HUDEP-2 (cell line): ENCODE results near the gene HABP2.

ENCODE experiments used
- DNase-seq, 76 experiments: peaks; one replicate each; lab custom pipeline; 2025; ENCODE audit not compliant: unreplicated experiment in 76 of 76; lab: John Stamatoyannopoulos, UW

The HABP2 gene

DNA sequence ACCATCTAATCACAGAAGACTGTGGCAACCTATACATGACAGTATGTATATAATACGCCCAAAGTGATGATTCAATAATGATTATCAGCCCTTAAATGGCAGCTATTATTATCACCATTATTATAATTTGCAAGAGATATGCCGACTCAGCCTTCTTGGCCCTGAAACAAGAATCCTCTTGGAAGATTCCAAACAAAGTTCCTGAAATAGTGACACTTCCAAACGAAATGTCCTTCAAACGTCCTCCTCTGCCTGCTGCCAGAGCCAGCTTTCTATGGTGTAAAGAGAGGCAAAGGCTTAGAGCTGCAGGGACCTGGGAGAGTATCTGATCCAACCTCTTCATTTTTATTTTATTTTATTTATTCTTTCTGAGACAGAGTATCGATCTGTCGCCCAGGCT is 75.0 kb downstream of the HABP2 start:
- no peak for DNase-seq

- DNase-seq, result no peak
Measured at GRCh38 chr10:113628607-113629153, 75.8 kb downstream of the HABP2 start.

DNA sequence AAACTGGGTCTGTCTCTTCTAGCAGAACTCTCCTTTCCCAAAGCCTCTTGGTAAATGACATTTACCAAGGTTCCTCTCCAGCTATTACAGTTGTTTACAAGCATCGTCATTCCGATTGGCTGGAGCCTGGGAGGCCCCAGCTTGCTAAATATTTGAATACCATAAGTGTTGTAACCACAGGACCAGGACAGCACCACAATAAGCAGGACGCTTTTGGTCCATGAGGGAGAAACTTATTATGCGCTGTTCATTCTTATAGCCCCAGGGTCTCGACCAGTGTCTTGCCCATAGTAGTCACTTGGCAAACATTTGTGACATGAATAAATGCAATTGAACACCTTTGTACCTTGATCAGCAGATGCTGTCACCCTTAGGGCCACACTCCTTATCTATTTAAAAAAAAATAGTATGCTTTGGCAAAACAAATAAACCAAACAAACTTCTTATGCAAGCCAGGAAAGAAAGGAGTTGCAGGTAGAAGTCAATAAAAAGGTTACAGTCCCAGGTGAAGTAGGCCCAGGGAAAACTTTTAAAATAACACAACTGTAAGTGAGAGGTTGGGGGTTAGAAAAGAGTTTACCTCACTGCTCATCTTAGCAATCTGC is 78.2 kb downstream of the HABP2 start:
- DNase-seq, result no peak

DNA sequence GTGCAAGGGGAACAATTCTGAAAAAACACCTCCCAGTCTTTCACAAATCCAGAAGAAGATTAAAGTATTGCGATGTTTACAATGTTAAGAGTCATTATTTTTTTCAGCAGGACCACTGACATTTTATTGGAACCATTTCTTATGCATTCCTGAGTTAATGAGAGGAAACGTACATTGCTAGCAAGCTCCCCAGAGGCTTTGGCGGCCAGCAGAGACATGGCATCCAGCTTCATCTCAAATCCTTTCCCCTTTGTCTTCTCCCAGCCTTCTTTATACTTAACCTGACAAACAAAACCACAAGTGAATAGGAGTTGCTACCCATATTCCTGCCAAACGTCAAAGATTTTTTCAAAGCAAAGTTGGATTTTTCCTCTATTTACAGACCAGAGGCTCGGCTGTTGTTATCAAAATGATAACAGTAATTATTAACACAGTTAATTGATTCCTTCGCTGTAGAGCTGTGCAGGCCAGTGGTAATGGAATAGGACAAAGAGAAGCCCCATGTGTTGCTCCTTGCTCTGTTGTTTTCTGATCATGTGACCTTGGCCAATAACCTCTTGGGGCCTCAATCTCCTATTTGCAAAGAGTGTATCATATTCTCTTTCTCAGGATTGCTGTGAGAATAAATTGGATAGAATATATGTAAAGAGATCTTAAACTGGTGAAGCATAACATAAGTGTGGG is 79.0 kb downstream of the HABP2 start:
- no peak for DNase-seq
